ENCODE results near the gene MICALL2.
"Not testable (repeated sequence)": the region's sequence is repeated elsewhere in the genome, so short reads cannot be mapped to it uniquely, and the experiment has no call there.

GRCh38 chr7:1443587-1444200 is 15.6 kb downstream of the MICALL2 start:
- not testable (repeated sequence) for TF ChIP-seq POLR2AphosphoS5 (IDR thresholded peaks at IDR 0.05); CTCF (IDR thresholded peaks at IDR 0.05; ENCODE audit: poor library complexity, severe bottlenecking); EP300 (conservative IDR thresholded peaks at IDR 0.05; ENCODE audit: poor library complexity, severe bottlenecking); TAF1 (IDR thresholded peaks at IDR 0.05; ENCODE audit: low read depth)

Data from neural cell (in vitro differentiated cells).